A549 (cell line): ENCODE measurements around the gene RAB3IL1.

Experiments
- ATOH8 ChIP-seq: fragments of 250-450 bp; sonication (Bioruptor Pico); IDR thresholded peaks from 2 replicates; pipeline ENCODE4 v1.5.0; 2020; ENCODE audit warnings: low read depth, mild to moderate bottlenecking, moderate library complexity
- EP300 ChIP-seq, 2 experiments: fragments of >200 bp; sonication (Bioruptor Twin); formaldehyde crosslinking; IDR thresholded peaks; 2 replicates in 1 of 2; 3 replicates in 1 of 2; pipeline ENCODE4 v1.6.1; 2016 to 2017
- FOSL2 ChIP-seq, 2 experiments: fragments of 450-650 bp in 1 of 2; fragments of >200 bp in 1 of 2; sonication (Bioruptor Twin) in 1 of 2; formaldehyde crosslinking; IDR thresholded peaks; 2 replicates each; pipeline versions ENCODE4 v1.5.0 to v1.6.1; 2016 to 2020; ENCODE audit warnings: mild to moderate bottlenecking in 1 of 2, moderate library complexity in 1 of 2

- TF ChIP-seq ATOH8 (CRISPR knock-in tag) (no peak), EP300 (IDR thresholded peaks at IDR 0.05) (no peak), FOSL2 (IDR thresholded peaks at IDR 0.05) (no peak), FOSL2 (CRISPR knock-in tag; IDR thresholded peaks at IDR 0.05) (no peak)
These were observed 61.3 kb downstream of the RAB3IL1 start for GRCh38 chr11:61855939-61856680.
